GM08714 (cell line): ENCODE data around the gene ABHD16B.

Experiments used
- H3K4me3 ChIP-seq: fragments of 200-500 bp; sonication (Bioruptor generic); 2 replicates; pipeline ENCODE4 v1.5.1; 2014; ENCODE audit warnings: mild to moderate bottlenecking, low read length, inconsistent platforms
- ZNF274 ChIP-seq: IDR thresholded peaks from 2 replicates; pipeline ENCODE4 v1.6.1; 2012; ENCODE audit warnings: mild to moderate bottlenecking, low read depth, low read length

ABHD16B gene

DNA sequence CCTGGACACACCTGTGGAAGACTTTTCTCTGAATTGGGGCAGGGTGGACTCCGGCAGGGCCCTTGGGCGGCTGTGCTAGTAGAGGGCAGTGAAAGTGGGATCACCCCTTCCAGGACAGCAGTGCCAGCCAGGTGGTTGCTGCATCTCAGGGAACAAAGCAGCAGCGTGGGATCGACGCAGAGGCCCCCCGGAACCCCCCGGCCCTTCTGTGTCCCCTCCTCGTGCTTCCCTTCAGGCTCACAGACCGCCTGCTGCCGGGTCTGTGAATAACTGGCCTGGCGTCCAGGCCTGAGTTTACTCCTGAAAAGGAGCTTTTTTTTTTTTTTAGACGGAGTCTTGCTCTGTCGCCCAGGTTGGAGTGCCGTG, 24.7 kb downstream of the ABHD16B start:
- H3K4me3 ChIP-seq, result no peak overlapping the region

DNA sequence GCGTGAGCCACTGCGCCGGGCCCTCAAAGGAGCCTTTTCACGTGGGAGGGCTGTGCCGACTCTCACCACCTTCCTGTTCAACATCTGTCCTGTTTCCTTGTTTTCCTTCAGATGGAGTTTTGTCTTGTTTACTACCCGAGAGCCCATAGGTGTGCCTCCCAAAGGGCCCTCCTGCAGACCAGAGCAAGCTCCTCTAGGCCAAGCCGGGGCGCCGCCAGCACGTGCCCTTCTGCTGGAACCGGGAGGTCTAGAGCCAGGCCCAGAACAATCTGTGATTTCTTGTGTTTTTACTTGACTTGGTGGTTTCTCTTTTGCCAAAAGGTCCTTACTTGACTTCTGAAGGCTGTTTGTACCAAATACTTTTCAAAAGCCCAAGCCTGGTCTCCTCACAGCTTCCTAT, 25.6 kb downstream of the ABHD16B start:
- H3K4me3 ChIP-seq, result no peak overlapping the region
- no peak for TF ChIP-seq ZNF274

More for the DNA sequence above, 24.7 kb downstream of the ABHD16B start:
- TF ChIP-seq ZNF274, result no peak

- TF ChIP-seq ZNF274, result no peak
- no peak overlapping the region for H3K4me3 ChIP-seq
Observed at GRCh38 chr20:63889241-63890200, 28.2 kb downstream of the ABHD16B start.

DNA sequence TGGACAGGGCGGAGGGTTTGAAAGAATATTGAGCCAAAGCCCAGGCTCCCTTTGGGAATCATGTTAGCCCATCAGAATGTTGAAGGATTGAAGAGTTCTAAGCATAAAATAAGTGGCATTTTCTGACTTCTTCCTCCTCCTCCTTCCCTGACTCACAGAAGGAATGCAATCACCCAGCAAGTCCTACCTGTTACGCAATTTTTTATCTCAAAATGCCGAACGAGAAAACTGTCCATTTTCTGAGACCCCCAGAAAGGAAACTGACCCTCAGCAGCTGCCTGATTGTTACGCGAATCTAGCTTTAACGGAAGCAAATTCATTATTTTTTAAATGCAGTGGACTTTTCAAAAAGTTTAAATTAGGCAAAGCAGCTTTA, 28.9 kb downstream of the ABHD16B start:
- H3K4me3 ChIP-seq, result no peak overlapping the region
- no peak for TF ChIP-seq ZNF274

DNA sequence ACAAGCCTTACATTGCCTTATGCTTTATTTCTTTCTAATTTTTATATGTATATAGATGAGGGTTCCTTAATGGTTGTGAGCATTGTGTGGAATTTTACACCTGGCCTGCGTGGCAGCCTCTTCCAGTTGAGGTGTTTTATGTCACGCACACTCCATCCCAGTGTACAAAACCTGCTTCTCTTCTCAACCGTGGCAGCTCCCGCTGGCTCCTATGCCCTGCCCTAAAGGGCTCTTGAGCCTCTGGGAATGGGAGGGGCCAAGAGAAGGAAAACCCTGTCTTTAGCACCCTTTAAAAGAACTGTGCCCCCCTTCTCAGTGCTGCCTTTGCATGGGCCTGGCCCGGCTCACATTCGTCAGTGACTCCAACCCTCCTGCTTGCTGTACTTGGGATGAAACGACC, 29.3 kb downstream of the ABHD16B start:
- no peak for TF ChIP-seq ZNF274
- no peak overlapping the region for H3K4me3 ChIP-seq

DNA sequence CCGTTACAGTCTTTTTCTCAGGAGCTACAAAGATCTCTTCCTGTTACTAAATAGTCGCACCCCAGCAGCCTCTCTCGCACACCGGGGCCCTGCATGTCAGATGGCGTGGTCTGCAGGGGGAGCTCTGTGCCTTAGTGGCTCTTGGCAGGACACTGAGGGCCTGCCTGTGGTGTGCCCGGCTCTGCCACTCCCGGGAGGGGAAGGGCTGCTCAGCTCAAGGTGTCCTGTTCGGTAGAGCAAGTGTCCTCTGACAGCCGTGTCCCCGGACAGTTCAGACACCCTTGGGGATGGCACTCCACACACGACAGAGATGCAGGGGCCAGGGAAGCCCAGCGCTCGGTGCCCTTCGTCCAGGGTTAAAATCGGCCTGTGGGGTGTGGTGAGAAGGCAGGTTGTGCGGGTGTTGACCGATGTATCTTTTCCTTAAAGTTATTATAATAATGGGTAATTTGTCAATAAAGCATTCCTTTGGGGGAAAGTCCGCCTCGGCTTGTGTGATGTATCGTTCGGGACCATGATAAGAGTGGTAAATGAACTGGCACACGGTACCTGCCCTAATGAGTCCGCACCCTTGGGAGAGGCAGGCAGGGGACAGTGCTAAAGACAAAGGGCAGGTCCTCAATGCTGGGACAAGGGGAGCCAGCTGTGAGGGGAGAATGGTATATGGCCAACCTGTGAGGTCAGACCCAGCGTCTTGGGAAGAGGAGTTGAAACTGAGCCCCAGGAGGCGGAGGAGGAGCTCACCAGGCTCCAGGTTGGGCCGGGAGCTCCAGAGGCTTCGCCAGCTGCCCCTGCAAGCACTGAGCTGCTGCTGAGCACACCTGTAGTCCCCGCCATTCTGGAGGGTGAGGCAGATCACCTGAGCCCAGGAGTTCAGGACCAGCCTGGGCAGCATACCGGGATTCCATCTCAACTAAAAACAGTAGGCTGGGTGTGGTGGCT, 30.0 kb downstream of the ABHD16B start:
- H3K4me3 ChIP-seq, result no peak overlapping the region
- TF ChIP-seq ZNF274, result no peak

DNA sequence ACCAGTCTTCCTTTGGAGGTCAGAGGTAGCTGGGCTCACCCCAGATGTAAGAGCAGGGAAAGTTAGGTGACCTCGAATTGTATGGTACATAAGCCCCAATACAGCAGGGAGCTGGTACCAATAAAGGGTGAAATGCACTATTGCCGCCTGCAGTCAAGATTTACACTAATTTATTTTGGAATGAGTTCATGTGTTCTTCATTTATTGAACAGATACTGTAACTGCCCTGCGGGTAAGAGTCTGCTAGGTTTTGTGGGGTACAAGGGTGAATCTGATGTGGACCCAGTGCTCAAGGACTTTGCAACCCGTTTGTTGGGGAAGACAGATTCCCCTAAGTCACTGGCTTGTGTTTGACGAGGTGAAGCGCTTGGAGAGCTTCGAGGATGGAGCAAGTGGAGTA, 31.1 kb downstream of the ABHD16B start:
- TF ChIP-seq ZNF274, result no peak
- no peak overlapping the region for H3K4me3 ChIP-seq

DNA sequence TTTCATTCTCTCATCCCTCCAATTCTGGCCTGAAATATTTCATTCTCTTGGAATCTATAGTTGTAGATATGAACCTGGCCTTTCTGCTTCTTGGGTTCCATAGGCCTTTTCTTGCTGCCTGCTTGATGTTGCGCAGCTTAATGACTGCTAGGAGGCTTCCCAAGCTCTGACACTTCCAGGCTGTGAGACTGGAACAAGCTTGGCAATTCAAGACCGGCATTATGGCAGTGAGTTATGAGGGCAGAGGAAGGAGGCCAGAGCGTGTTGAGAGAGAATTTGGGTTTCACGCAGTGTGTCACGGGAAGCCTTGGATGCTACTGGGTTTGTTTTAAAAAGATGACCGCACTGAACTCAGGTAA, 32.7 kb downstream of the ABHD16B start:
- TF ChIP-seq ZNF274, result no peak

GRCh38 chr20:63894358-63895201, 33.3 kb downstream of the ABHD16B start, which contains the start of gene DNAJC5:
TSS of gene DNAJC5 (plus strand) at chr20:63895126. CDS start at chr20:63928346, 33,220 bp downstream.
- H3K4me3 ChIP-seq, result peak within 1 kb of the TSS; percentile 69
- no peak for TF ChIP-seq ZNF274

More for the DNA sequence above, 32.7 kb downstream of the ABHD16B start:
- no peak overlapping the region for H3K4me3 ChIP-seq

DNA sequence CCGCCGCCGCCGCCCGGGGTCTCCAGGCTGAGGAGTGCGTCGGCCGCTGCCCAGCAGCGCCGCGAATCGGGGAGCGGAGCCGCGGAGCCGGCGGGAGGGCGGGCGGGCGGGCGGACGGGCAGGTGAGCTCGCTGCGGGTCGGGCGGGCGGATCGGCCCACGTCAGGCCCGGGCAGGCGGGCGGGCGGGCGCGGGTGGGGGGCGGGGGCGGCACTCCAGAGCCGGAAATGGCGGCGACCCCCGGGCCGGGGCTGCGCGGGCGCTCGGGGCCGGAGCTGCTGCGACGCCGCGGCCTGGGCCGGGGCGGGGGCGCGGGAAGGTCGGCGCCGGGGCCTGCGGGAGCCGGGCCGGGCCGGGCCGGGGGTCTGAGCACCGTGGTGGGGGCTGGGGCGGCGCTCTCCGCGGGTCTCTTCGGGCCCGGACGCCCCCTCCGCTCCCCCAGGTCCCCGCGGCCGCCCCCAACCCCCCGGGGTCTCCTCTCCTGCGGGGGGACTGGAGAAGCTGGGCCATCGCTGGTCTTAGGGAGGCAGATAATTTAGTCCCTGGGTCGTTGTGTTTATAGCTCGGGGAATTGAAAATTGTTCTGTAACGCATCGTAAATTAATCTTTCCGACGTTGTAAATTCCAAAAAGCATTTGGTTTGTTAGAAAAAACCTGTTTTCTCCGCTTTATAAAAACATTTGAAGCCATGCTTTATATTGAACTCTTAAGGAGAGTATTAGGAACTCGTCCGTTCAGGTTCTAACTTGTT, 34.1 kb downstream of the ABHD16B start:
- H3K4me3 ChIP-seq, result peak overlapping the region; percentile 57
- TF ChIP-seq ZNF274, result no peak

- peak overlapping the region; percentile 57 for H3K4me3 ChIP-seq
- no peak for TF ChIP-seq ZNF274
Observed at GRCh38 chr20:63895952-63896263, 34.6 kb downstream of the ABHD16B start.

DNA sequence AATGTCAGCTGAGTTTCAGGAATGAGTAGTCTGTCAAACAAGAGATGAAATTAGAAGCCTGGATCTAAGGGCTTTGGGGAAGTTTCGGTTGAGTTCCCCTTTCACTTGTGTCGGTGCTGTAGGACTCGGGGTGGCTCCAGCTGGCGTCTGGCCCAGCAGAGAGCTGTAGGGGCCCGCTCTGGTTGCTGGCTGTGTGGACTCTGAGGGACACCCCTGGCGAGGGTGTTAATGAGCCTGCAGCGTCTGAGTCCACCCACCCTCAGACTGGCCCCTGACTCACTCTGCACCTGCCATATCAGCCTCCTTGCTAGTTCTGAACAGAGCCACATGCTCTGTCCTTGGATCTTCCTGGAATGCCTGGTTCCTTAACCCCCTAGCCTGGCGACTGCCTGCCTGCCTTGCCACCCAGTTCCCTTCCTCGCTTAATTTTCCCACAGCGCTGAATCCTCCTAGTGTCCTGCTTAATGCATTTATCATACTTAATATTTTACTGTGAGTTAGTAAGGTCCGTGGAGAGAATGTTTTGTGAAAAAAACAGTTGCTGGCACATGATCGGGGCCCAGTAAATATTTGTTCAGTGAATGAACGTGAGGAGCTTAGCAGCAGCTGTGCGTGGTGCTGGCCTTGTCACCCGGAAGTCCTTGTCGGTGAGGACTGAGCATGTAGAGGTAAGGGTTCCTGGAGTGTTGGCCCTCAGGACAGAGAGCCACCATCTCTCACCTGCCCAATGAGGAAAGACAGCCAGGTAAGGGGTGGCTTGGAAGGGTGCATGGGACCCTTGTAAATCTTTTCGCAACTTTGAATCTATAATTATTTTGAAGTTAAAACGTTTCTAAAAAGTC, 35.2 kb downstream of the ABHD16B start:
- H3K4me3 ChIP-seq, result peak overlapping the region; percentile 57
- TF ChIP-seq ZNF274, result no peak
